OCI-LY7 (cell line): ENCODE data around the gene RNF167. TPM values are rescaled to one million over a fixed set of nuclear protein-coding genes. Genes with fewer than 3 reads are reported as not detected.

Experiments used
- BruUV-seq: library from RNA; stranded (reverse); fragments of 400-500 nt; replicated peaks from 2 replicates; lab custom pipeline; 2021; lab: Mats Ljungman, UMichigan
- CTCF ChIA-PET: fragments of 300-600 bp; sonication (Branson Sonifier 250); formaldehyde crosslinking; loops from one replicate; lab custom pipeline; 2022; ENCODE audit warnings: antibody characterized with exemption; ENCODE audit not compliant: unreplicated experiment; lab: Charles Lee
- POLR2A ChIA-PET: fragments of 300-600 bp; sonication (Branson Sonifier 250); formaldehyde crosslinking; loops from one replicate; lab custom pipeline; 2022; ENCODE audit warnings: antibody characterized with exemption; lab: Charles Lee
- DNase-seq: peaks from one replicate; pipeline ENCODE4 v3.0.0-alpha.2; 2015; ENCODE audit warnings: low spot score
- H2AFZ ChIP-seq: fragments of 200-600 bp; sonication (generic), shearing (Covaris generic); 2 replicates; pipeline ENCODE4 v1.6.1; 2014; ENCODE audit warnings: mild to moderate bottlenecking, antibody characterized with exemption, low read length, moderate library complexity
- H3K27ac ChIP-seq: fragments of 200-600 bp; sonication (generic); 2 replicates; pipeline ENCODE4 v1.5.1; 2014; ENCODE audit warnings: mixed run types, low read depth, mild to moderate bottlenecking, moderate library complexity, low read length, inconsistent platforms; ENCODE audit not compliant: poor library complexity, severe bottlenecking
- H3K36me3 ChIP-seq: fragments of 200-600 bp; sonication (generic); 2 replicates; pipeline ENCODE4 v1.6.1; 2014; ENCODE audit warnings: mild to moderate bottlenecking, antibody characterized with exemption, low read length, moderate library complexity, mixed read lengths; ENCODE audit not compliant: insufficient read depth
- H3K4me1 ChIP-seq: fragments of 200-600 bp; sonication (generic); 2 replicates; pipeline ENCODE4 v1.5.1; 2014; ENCODE audit warnings: mild to moderate bottlenecking, low read length; ENCODE audit not compliant: insufficient read depth, poor library complexity, severe bottlenecking
- H3K4me2 ChIP-seq: fragments of 200-600 bp; sonication (generic); 2 replicates; pipeline ENCODE4 v1.6.1; 2014; ENCODE audit warnings: mild to moderate bottlenecking, low read length
- H3K4me3 ChIP-seq: fragments of 200-600 bp; sonication (generic); 2 replicates; pipeline ENCODE4 v1.5.1; 2014; ENCODE audit warnings: mild to moderate bottlenecking, low read depth, low read length; ENCODE audit not compliant: poor library complexity, severe bottlenecking
- H3K79me2 ChIP-seq: fragments of 200-600 bp; sonication (generic); 2 replicates; pipeline ENCODE4 v1.6.1; 2016; ENCODE audit warnings: low read depth, mild to moderate bottlenecking, low read length, moderate library complexity, mixed read lengths; ENCODE audit not compliant: insufficient read depth
- H3K9me2 ChIP-seq: fragments of 200-600 bp; sonication (generic); 2 replicates; pipeline ENCODE4 v1.6.1; 2016; ENCODE audit warnings: mild to moderate bottlenecking, low read length, mixed read lengths; ENCODE audit not compliant: insufficient read depth
- H3K9me3 ChIP-seq: fragments of 200-600 bp; sonication (generic); 2 replicates; pipeline ENCODE4 v1.6.1; 2014; ENCODE audit warnings: mild to moderate bottlenecking, mixed run types, low read length, mixed read lengths
- H4K20me1 ChIP-seq: fragments of 200-600 bp; sonication (generic); 2 replicates; pipeline ENCODE4 v1.6.1; 2014; ENCODE audit warnings: mild to moderate bottlenecking, antibody characterized with exemption, low read length, moderate library complexity, mixed read lengths; ENCODE audit not compliant: insufficient read depth
- CTCF ChIP-seq: fragments of 200-600 bp; sonication (generic); conservative IDR thresholded peaks from 2 replicates; pipeline ENCODE4 v1.5.1; 2014; ENCODE audit warnings: mild to moderate bottlenecking, antibody characterized with exemption, low read length, moderate library complexity, mixed read lengths
- EZH2phosphoT487 ChIP-seq: fragments of 200-600 bp; sonication (generic); IDR thresholded peaks from 2 replicates; pipeline ENCODE4 v1.6.1; 2018; ENCODE audit warnings: low read depth, borderline replicate concordance, mild to moderate bottlenecking, mixed run types, antibody characterized with exemption, low read length, moderate library complexity, mixed read lengths
- intact Hi-C: fragments of 100-400 bp; cut with micrococcal nuclease; formaldehyde crosslinking; loops from one replicate; pipeline ENCODE4 v1.10.0; 2022; ENCODE audit not compliant: unreplicated experiment
- total RNA-seq, 2 experiments: library from RNA; depleted of rRNA in 1 of 2; stranded (reverse); fragments of >200 nt in 1 of 2; shearing (Covaris generic) in 1 of 2; gene quantifications; 2 replicates each; pipeline ENCODE4 v1.2.3, GENCODE V29; 2014 to 2022

RNF167 gene
- total RNA-seq, 2 experiments from 2014 or later: 46.5 to 124 TPM

GRCh38 chr17:4892499-4893221 is 47.4 kb upstream of the RNF167 start:
- Histone ChIP-seq H3K9me2 (no peaks in the 10 kb centered on the region), H3K9me3 (no peaks in the 10 kb centered on the region), H3K4me2 (no peak overlapping the region), H3K4me1 (no peaks in the 10 kb centered on the region), H3K4me3 (no peak overlapping the region), H3K36me3 (peaks cover 52% of the 10 kb centered on the region), H4K20me1 (no peaks in the 10 kb centered on the region), H2AFZ (no peak overlapping the region), H3K79me2 (no peaks in the 10 kb centered on the region), H3K27ac (no peak overlapping the region)
- DNase-seq: no peak
- no peak for TF ChIP-seq CTCF
- TF ChIP-seq EZH2phosphoT487: no peak
- intact Hi-C loops: no loop called here
- POLR2A ChIA-PET: no interaction called here
- CTCF ChIA-PET: no interaction called here
- BruUV-seq: no TSS peak

- intact Hi-C loops: no loop called here
- peaks cover 51% of the 10 kb centered on the region for H3K36me3 ChIP-seq
- no peak overlapping the region for H3K27ac ChIP-seq
- TF ChIP-seq EZH2phosphoT487: no peak
- TF ChIP-seq CTCF: no peak
- H3K4me2 ChIP-seq: no peak overlapping the region
- no peaks in the 10 kb centered on the region for H3K4me1 ChIP-seq
- ChIA-PET POLR2A (no interaction called here), CTCF (no interaction called here)
- no peaks in the 10 kb centered on the region for H3K79me2 ChIP-seq
- BruUV-seq: no TSS peak
- H3K9me2 ChIP-seq: no peaks in the 10 kb centered on the region
- no peak overlapping the region for H3K4me3 ChIP-seq
- DNase-seq: no peak
- no peaks in the 10 kb centered on the region for H3K9me3 ChIP-seq
- no peaks in the 10 kb centered on the region for H4K20me1 ChIP-seq
- no peak overlapping the region for H2AFZ ChIP-seq
Observed at GRCh38 chr17:4893272-4893671, 46.8 kb upstream of the RNF167 start.
